ENCODE results near the gene TMEM151A. TPM values are rescaled to one million over a fixed set of nuclear protein-coding genes. Genes with fewer than 3 reads are reported as not detected.

The TMEM151A gene
- total and polyA plus RNA-seq, 2 donors (not counting 1 experiment from before 2014, with no cell fraction given) = under 0.01 TPM; not detected in 1

DNA sequence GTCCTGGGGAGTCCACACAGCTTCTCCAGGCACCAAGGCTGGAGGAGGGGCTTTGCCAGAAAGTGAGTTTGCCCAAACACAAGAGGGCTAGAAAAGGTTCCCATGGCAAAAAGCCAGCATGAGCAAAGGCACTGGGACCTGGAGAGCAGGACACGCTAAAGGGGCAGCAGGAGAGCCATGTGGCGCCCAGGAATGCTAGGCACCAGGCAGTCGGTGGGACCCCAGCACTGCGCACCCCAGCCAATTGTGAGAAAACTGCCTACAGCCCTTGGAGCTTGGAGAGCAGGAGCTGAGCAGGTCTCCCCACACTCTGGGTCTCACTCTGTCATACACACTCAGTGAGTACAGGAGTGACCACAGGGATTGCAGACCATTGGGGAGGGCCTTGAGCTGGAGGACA is 28.5 kb upstream of the TMEM151A start:
- H3K36me3 ChIP-seq (ENCODE audit: control insufficient read depth, insufficient read depth, low read length) = peaks cover 25% of the 10 kb centered on the region
- no peak overlapping the region for H3K4me2 ChIP-seq (ENCODE audit: extremely low read depth, insufficient read depth, low read length)
- no peak overlapping the region for H3K27ac ChIP-seq (ENCODE audit: insufficient read depth, low read length)
- H3K27me3 ChIP-seq (ENCODE audit: control insufficient read depth, insufficient read depth, low read length) = no peaks in the 10 kb centered on the region
- peaks cover 5% of the 10 kb centered on the region for H3K4me1 ChIP-seq (ENCODE audit: control insufficient read depth, extremely low read depth, insufficient read depth, low read length)
- TF ChIP-seq, protein P1, sequence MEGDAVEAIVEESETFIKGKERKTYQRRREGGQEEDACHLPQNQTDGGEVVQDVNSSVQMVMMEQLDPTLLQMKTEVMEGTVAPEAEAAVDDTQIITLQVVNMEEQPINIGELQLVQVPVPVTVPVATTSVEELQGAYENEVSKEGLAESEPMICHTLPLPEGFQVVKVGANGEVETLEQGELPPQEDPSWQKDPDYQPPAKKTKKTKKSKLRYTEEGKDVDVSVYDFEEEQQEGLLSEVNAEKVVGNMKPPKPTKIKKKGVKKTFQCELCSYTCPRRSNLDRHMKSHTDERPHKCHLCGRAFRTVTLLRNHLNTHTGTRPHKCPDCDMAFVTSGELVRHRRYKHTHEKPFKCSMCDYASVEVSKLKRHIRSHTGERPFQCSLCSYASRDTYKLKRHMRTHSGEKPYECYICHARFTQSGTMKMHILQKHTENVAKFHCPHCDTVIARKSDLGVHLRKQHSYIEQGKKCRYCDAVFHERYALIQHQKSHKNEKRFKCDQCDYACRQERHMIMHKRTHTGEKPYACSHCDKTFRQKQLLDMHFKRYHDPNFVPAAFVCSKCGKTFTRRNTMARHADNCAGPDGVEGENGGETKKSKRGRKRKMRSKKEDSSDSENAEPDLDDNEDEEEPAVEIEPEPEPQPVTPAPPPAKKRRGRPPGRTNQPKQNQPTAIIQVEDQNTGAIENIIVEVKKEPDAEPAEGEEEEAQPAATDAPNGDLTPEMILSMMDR (conservative IDR thresholded peaks at IDR 0.05 in 1 of 2, IDR thresholded peaks at IDR 0.05 in 1 of 2; ENCODE audit: low read depth in 1 of 2, low read length in 2 of 2) = no peak
- no peak for TF ChIP-seq EZH2 (IDR thresholded peaks at IDR 0.05; ENCODE audit: low read length, missing control alignments)
- H3K4me3 ChIP-seq (replicated peaks in 1 of 4; ENCODE audit: control extremely low read depth in 1 of 4, insufficient read depth in 1 of 4, low read depth in 3 of 4, low read length in 4 of 4) = no peak overlapping the region
- H2AFZ ChIP-seq (ENCODE audit: low read length) = no peak overlapping the region
- DNase-seq (ENCODE audit: low read depth in 2 of 2) = no peak
- peaks cover 4% of the 10 kb centered on the region for H3K79me2 ChIP-seq (ENCODE audit: control insufficient read depth, insufficient read depth, low read length)
- no peaks in the 10 kb centered on the region for H4K20me1 ChIP-seq (ENCODE audit: control insufficient read depth, extremely low read depth, insufficient read depth, low read length)
- H3K9ac ChIP-seq (ENCODE audit: insufficient read depth, low read length) = no peak overlapping the region
- H3K9me3 ChIP-seq (ENCODE audit: control insufficient read depth, insufficient read depth, low read depth, low read length) = no peaks in the 10 kb centered on the region

DNA sequence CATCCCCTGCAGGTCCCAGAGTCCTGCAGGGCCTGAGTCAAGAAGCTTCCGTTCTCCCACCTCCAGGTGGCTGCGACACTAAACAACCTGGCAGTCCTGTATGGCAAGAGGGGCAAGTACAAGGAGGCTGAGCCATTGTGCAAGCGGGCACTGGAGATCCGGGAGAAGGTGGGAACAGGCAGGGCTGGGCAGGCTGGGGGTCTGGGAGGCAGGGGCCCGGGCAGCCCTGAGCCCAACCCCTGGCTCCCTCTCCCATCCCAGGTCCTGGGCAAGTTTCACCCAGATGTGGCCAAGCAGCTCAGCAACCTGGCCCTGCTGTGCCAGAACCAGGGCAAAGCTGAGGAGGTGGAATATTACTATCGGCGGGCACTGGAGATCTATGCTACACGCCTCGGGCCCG is 27.9 kb upstream of the TMEM151A start:
- no peak for DNase-seq (ENCODE audit: low read depth in 2 of 2)
- peaks cover 2% of the 10 kb centered on the region for H3K4me1 ChIP-seq (ENCODE audit: control insufficient read depth, extremely low read depth, insufficient read depth, low read length)
- H4K20me1 ChIP-seq (ENCODE audit: control insufficient read depth, extremely low read depth, insufficient read depth, low read length) = no peaks in the 10 kb centered on the region
- H3K79me2 ChIP-seq (ENCODE audit: control insufficient read depth, insufficient read depth, low read length) = peaks cover 1% of the 10 kb centered on the region
- H3K36me3 ChIP-seq (ENCODE audit: control insufficient read depth, insufficient read depth, low read length) = peaks cover 25% of the 10 kb centered on the region
- H3K27ac ChIP-seq (ENCODE audit: insufficient read depth, low read length) = no peak overlapping the region
- H3K9ac ChIP-seq (ENCODE audit: insufficient read depth, low read length) = no peak overlapping the region
- no peak overlapping the region for H3K4me2 ChIP-seq (ENCODE audit: extremely low read depth, insufficient read depth, low read length)
- H3K9me3 ChIP-seq (ENCODE audit: control insufficient read depth, insufficient read depth, low read depth, low read length) = no peaks in the 10 kb centered on the region
- H2AFZ ChIP-seq (ENCODE audit: low read length) = no peak overlapping the region
- H3K4me3 ChIP-seq (replicated peaks in 1 of 4; ENCODE audit: control extremely low read depth in 1 of 4, insufficient read depth in 1 of 4, low read depth in 3 of 4, low read length in 4 of 4) = no peak overlapping the region
- TF ChIP-seq EZH2 (IDR thresholded peaks at IDR 0.05; ENCODE audit: low read length, missing control alignments) = no peak
- TF ChIP-seq, protein P1 (conservative IDR thresholded peaks at IDR 0.05 in 1 of 2, IDR thresholded peaks at IDR 0.05 in 1 of 2; ENCODE audit: low read depth in 1 of 2, low read length in 2 of 2) = no peak
- no peaks in the 10 kb centered on the region for H3K27me3 ChIP-seq (ENCODE audit: control insufficient read depth, insufficient read depth, low read length)

- Histone ChIP-seq H3K4me1 (ENCODE audit: control insufficient read depth, extremely low read depth, insufficient read depth, low read length) (peaks cover 2% of the 10 kb centered on the region), H3K79me2 (ENCODE audit: control insufficient read depth, insufficient read depth, low read length) (peaks cover 7% of the 10 kb centered on the region), H4K20me1 (ENCODE audit: control insufficient read depth, extremely low read depth, insufficient read depth, low read length) (no peaks in the 10 kb centered on the region), H3K4me2 (ENCODE audit: extremely low read depth, insufficient read depth, low read length) (no peak overlapping the region), H3K4me3 (replicated peaks in 1 of 4; ENCODE audit: control extremely low read depth in 1 of 4, insufficient read depth in 1 of 4, low read depth in 3 of 4, low read length in 4 of 4) (no peak overlapping the region), H3K36me3 (ENCODE audit: control insufficient read depth, insufficient read depth, low read length) (peaks cover 25% of the 10 kb centered on the region), H3K9ac (ENCODE audit: insufficient read depth, low read length) (no peak overlapping the region), H2AFZ (ENCODE audit: low read length) (no peak overlapping the region), H3K9me3 (ENCODE audit: control insufficient read depth, insufficient read depth, low read depth, low read length) (no peaks in the 10 kb centered on the region), H3K27me3 (ENCODE audit: control insufficient read depth, insufficient read depth, low read length) (no peaks in the 10 kb centered on the region), H3K27ac (ENCODE audit: insufficient read depth, low read length) (no peak overlapping the region)
- no peak for DNase-seq (ENCODE audit: low read depth in 2 of 2)
- no peak for TF ChIP-seq EZH2 (IDR thresholded peaks at IDR 0.05; ENCODE audit: low read length, missing control alignments)
- TF ChIP-seq, protein P1 (conservative IDR thresholded peaks at IDR 0.05 in 1 of 2, IDR thresholded peaks at IDR 0.05 in 1 of 2; ENCODE audit: low read depth in 1 of 2, low read length in 2 of 2) = no peak
Measured at GRCh38 chr11:66264383-66264782, 27.3 kb upstream of the TMEM151A start.

Measured in fibroblast of lung (primary cell).